ENCODE measurements around the gene CHRM1. TPM values are rescaled to one million over a fixed set of nuclear protein-coding genes. Genes with fewer than 3 reads are reported as not detected.

CHRM1 gene
- polyA plus RNA-seq, 3 donors from 2014 or later = not detected

DNA sequence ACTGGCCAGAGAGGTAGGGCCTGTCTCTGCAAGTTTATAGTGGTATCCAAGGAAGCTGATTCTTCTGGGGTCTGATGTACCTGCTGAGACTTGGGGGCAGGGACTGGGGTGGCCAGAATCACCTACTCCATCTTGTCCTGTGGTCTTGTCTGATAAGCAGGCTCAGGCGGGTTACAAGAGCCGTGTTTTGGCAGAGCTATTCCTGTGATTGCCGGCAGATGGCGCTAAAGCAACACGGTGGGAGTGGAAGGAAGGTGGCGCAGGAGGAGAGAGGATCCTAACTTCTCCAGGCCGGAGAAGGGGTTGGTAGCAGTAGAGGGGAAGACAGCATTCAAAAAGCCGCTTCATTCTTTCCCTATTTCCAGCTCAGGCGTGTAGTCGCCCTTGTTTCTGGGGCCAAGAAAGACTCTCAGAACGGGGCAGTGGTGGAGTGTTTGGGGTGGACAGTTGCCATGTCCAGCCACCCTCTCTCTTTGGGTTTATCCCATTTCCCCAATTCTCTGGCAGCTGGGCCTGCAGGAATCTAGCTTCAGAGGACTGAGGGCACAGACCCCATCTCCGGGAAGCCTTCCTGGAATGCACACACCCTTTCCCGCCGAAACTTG lies 15.1 kb downstream of the CHRM1 start:
- no peak overlapping the region for H3K27ac Mint-ChIP-seq
- H3K36me3 Mint-ChIP-seq = no peaks in the 10 kb centered on the region
- no peak overlapping the region for H3K4me3 Mint-ChIP-seq
- H3K27me3 Mint-ChIP-seq (ENCODE audit: low read depth in 3 of 3) = peaks cover 0 to 9% (median 6%) of the 10 kb centered on the region in 3 donors
- peaks cover 0 to 1% of the 10 kb centered on the region in 2 donors for H3K4me1 Mint-ChIP-seq
- DNase-seq = peak; percentile 62 to 70 (median 67)
- H3K9me3 Mint-ChIP-seq = no peaks in the 10 kb centered on the region

DNA sequence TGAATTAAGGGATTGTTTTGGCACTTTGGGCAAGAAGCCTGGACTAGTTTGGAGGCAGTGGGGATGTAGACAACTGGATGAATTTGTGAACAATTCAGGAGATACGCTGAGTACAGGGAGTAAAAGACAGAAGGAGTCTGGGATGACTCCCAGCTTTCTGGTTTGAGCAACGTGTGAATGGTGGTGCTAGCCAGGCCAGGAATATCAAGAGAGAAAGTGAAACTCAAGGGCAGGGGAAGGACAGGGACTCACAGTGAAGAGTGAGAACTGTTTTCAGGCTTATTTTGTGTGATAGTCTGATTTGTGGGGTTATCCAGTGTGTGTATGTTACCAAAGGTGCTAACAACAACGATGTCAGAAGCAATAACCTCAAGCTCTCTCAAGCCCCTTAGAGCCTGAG lies 15.9 kb downstream of the CHRM1 start:
- Mint-ChIP-seq H3K27ac (no peak overlapping the region), H3K27me3 (ENCODE audit: low read depth in 3 of 3) (peaks cover 2 to 13% (median 6%) of the 10 kb centered on the region in 3 donors), H3K4me3 (no peak overlapping the region), H3K36me3 (no peaks in the 10 kb centered on the region), H3K4me1 (peaks cover 0 to 1% of the 10 kb centered on the region in 2 donors), H3K9me3 (no peaks in the 10 kb centered on the region)
- no peak for DNase-seq

DNA sequence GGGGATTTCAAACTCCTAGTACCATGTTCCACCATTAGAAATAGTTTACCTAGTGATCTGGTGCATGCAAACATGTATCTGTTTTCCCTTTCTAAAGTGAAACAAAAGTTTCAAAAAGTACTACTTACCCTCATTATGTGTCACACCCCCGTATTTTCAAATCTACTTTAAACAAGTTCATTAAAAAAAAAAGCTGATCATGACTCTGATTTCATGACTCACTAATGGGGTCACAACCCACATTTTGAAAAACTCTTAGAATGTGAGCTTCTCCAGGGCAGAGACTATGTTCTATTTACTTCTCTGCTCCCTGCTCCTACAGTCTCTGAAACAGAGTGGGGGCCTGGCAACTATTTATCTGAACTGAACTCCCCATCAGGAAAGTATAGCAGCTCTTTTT lies 18.2 kb downstream of the CHRM1 start:
- DNase-seq = no peak
- H3K9me3 Mint-ChIP-seq = no peaks in the 10 kb centered on the region

DNA sequence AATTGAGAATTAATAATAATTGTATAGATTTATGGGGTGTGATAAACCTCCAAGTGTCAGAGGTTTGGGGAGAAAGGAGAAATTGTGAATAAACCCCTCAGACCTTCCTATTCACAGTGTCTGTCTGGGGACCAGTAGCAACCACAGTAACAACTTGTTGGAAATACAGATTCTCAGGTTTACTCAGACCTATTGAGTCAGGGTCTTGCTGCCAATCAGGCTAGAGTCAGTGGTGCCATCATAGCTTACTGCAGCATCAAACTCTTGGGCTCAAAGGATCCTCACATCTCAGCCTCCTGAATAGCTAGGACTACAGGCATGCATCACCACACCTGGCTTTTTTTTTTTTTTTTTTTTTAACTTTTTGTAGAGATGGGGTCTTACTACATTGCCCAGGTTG lies 23.1 kb downstream of the CHRM1 start:
- Mint-ChIP-seq H3K4me3 (no peak overlapping the region), H3K27me3 (ENCODE audit: low read depth in 3 of 3) (peaks cover 4 to 15% (median 9%) of the 10 kb centered on the region in 3 donors), H3K4me1 (no peaks in the 10 kb centered on the region), H3K9me3 (peaks cover 0 to 2% (median 0%) of the 10 kb centered on the region in 6 donors), H3K27ac (no peak overlapping the region), H3K36me3 (no peaks in the 10 kb centered on the region)
- no peak for DNase-seq

More for the DNA sequence above, 18.2 kb downstream of the CHRM1 start:
- no peak overlapping the region for H3K4me3 Mint-ChIP-seq
- peaks cover 0 to 1% of the 10 kb centered on the region in 2 donors for H3K4me1 Mint-ChIP-seq
- H3K27me3 Mint-ChIP-seq (ENCODE audit: low read depth in 3 of 3) = peaks cover 4 to 18% (median 6%) of the 10 kb centered on the region in 3 donors
- H3K27ac Mint-ChIP-seq = no peak overlapping the region
- H3K36me3 Mint-ChIP-seq = no peaks in the 10 kb centered on the region

DNA sequence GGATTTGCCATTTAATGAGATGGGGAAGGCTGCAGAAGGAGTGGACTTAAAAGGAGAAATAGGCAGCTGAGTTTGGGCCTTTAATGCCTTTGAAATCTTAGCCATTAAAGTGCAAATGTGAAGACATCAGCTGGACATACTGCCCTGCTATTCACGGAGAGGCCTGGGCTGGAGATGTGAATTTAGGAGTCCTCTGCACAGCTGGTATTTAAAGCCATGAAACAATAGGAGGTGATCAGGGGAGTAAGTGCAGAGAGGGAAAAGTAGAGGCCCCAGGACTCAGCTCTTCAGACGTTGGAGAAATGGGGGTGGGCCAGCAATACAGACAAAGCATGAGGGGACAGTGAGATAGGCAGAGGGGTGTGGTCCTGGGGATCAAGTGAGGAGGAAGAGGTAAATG lies 23.9 kb downstream of the CHRM1 start:
- Mint-ChIP-seq H3K27ac (no peak overlapping the region), H3K36me3 (no peaks in the 10 kb centered on the region), H3K9me3 (peaks cover 0 to 2% (median 0%) of the 10 kb centered on the region in 6 donors), H3K27me3 (ENCODE audit: low read depth in 3 of 3) (peaks cover 2 to 18% (median 9%) of the 10 kb centered on the region in 3 donors), H3K4me1 (no peaks in the 10 kb centered on the region), H3K4me3 (peak overlapping the region in 1 of 5 donors; percentile 21)
- DNase-seq = no peak

DNA sequence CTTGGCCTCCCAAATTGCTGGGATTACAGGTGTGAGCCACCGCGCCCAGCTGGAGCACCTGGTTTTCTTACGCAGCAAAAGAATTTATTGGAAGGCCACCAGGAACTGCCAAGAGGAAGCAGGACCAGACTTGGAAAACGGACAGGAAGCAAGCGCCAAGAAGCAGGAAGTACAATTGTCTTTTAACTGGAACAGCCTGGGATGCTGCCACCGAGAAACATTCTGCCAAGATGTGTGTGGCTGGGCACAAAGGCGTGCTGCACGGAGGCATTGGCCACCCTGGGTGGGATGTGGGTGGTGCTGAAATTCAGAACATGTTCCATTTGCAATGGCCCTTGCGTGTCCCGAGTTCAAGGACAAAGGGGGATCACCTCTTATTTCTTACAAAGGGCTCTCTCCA lies 25.1 kb downstream of the CHRM1 start:
- Mint-ChIP-seq H3K36me3 (no peaks in the 10 kb centered on the region), H3K4me3 (no peak overlapping the region), H3K9me3 (peaks cover 0 to 2% (median 0%) of the 10 kb centered on the region in 6 donors), H3K27ac (no peak overlapping the region), H3K4me1 (no peaks in the 10 kb centered on the region), H3K27me3 (ENCODE audit: low read depth in 3 of 3) (peaks cover 0 to 15% (median 9%) of the 10 kb centered on the region in 3 donors)
- DNase-seq = no peak

DNA sequence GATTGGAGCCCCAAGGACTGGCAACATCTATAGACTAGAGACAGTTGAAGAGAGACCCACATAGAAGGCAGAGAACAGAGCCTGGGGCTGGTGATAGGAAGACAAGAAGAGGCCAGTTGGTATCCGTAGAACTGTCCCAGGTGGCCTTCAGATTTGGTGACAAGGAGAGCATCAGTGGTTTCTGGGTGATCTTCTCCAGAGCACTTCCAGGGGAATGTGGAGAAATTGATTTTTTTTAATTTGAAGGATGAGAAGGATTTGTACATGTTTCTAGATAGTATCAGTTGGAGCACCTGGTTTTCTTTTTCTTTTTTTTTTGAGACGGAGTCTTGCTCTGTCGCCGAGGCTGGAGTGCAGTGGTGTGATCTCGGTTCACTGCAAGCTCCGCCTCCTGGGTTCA lies 25.7 kb downstream of the CHRM1 start:
- no peak for DNase-seq
- H3K4me1 Mint-ChIP-seq = no peaks in the 10 kb centered on the region
- peaks cover 0 to 13% (median 9%) of the 10 kb centered on the region in 3 donors for H3K27me3 Mint-ChIP-seq (ENCODE audit: low read depth in 3 of 3)
- H3K9me3 Mint-ChIP-seq = peaks cover 0 to 2% (median 0%) of the 10 kb centered on the region in 6 donors
- H3K4me3 Mint-ChIP-seq = no peak overlapping the region
- no peaks in the 10 kb centered on the region for H3K36me3 Mint-ChIP-seq
- no peak overlapping the region for H3K27ac Mint-ChIP-seq

DNA sequence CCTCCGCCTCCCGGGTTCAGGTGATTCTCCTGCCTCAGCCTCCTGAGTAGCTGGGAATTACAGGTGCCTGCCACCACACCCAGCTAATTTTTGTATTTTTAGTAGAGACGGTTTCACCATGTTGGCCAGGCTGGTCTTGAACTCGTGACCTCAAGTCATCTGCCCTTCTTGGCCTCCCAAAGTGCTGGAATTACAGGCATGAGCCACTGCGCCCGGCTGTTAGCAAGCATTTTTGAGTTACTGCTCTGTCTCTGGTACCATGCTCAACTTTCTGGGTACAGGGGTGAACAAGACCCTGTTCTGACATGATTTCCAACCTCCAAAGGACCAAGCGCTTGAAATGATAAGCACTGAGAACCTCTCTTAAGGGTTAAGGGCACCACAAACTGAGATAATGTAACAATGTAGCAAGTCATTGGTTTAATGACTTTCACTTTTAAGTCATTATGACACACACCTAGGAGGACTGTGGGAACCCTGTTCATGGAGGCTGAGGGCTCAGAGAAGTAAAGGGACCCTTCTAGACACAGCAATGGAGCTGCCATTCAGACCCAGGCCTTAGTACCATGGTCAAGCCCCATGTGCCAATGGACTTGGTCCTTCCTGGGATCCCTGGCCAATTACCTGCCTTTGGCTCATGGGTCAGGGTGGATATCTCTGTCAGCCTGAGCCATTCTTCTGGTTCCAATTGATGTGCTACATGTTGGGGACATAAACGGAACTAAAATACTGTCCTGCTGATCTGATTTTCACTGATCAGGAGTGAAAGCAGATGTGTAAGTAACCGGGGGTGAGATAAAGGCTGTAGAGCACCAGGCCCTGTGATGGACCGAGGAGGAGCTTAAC lies 28.9 kb downstream of the CHRM1 start:
- peak overlapping the region in 1 of 6 donors; percentile 11 for H3K27ac Mint-ChIP-seq
- H3K27me3 Mint-ChIP-seq (ENCODE audit: low read depth in 3 of 3) = peaks cover 0 to 5% (median 2%) of the 10 kb centered on the region in 3 donors
- H3K36me3 Mint-ChIP-seq = peaks cover 8 to 15% (median 9%) of the 10 kb centered on the region in 3 donors
- no peak overlapping the region for H3K4me3 Mint-ChIP-seq
- H3K4me1 Mint-ChIP-seq = no peaks in the 10 kb centered on the region
- H3K9me3 Mint-ChIP-seq = peaks cover 0 to 2% (median 0%) of the 10 kb centered on the region in 6 donors
- DNase-seq = no peak

DNA sequence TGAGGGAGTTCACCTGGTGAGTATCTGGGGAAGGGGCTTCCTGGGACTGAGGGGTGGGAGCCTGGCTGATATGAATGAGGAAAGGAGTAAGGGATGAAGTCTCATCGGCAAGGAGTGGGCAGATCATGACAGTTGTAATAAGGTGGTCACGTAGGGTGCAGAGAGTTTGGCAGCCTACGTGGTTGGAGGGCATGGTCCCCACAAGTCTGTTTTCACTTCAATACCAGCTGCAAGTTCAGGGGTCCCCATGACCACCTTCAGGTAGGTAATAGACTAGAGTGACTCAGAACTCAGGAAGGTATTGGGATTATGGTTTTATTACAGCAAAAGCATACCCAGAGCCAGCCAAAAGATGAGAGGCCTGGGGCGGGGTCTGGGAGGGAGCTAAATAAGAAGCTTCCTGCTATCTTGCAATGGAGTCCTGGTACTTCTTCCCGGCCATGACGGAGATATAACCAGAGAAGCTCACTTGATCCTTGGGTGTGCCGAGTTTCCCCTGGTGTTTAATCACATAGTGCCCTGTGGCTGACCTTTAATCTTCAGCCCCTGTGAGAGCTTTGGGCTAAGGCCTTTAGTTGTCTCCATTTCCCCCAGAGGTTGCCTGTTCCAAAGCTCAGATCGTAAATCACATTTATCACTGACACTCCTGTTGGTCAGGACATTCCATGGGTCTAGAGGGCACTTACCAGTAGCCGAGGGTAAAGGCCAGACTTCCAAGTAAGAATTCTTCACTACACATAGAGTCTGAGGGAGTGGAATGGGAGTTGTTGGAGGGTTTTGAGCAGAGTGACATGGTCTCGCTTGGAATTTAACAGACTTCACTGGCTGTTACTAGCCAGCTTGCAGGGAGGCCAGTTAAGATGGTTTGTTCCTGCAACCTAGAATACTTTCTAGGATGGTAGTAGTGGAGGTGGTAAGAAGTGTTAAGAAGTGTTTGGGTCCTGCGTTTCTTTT lies 31.4 kb downstream of the CHRM1 start:
- Mint-ChIP-seq H3K4me1 (peaks cover 2 to 10% of the 10 kb centered on the region in 2 donors), H3K27me3 (ENCODE audit: low read depth in 3 of 3) (peaks cover 0 to 4% (median 4%) of the 10 kb centered on the region in 3 donors), H3K36me3 (peaks cover 17 to 29% (median 20%) of the 10 kb centered on the region in 3 donors), H3K9me3 (peaks cover 0 to 2% (median 0%) of the 10 kb centered on the region in 6 donors), H3K27ac (peak overlapping the region in 5 of 6 donors; percentile 14 to 84 (median 57)), H3K4me3 (no peak overlapping the region)
- no peak for DNase-seq

DNA sequence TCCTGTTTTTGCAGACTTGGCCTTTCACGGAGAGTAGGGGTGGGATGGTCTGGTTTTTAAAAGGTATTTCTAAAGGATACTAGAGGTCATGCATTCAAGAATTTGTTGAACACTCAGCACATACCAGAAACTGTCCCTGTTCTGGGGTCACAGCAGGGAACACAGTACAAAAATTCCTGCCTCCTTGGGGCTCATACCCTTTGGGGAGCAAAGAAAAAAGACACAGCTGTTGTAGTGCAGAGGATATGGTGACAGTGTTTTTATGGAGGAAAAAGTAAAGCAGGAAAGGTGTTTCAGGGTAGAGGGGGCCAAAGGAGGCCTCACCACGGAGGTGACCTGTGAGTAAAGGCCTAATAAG lies 32.1 kb downstream of the CHRM1 start:
- Mint-ChIP-seq H3K27me3 (ENCODE audit: low read depth in 3 of 3) (peaks cover 0 to 4% (median 3%) of the 10 kb centered on the region in 3 donors), H3K27ac (peak overlapping the region in 5 of 6 donors; percentile 14 to 84 (median 57)), H3K4me1 (peaks cover 5 to 14% of the 10 kb centered on the region in 2 donors), H3K36me3 (peaks cover 20 to 33% (median 24%) of the 10 kb centered on the region in 3 donors), H3K4me3 (no peak overlapping the region), H3K9me3 (no peaks in the 10 kb centered on the region)
- DNase-seq = no peak

DNA sequence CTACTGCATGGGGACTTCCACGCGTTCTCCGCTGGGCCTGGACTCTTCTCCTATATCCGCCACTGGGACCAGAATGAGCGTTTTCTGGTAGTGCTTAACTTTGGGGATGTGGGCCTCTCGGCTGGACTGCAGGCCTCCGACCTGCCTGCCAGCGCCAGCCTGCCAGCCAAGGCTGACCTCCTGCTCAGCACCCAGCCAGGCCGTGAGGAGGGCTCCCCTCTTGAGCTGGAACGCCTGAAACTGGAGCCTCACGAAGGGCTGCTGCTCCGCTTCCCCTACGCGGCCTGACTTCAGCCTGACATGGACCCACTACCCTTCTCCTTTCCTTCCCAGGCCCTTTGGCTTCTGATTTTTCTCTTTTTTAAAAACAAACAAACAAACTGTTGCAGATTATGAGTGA lies 32.8 kb downstream of the CHRM1 start:
- H3K4me1 Mint-ChIP-seq = peaks cover 12 to 21% of the 10 kb centered on the region in 2 donors
- peaks cover 23 to 39% (median 30%) of the 10 kb centered on the region in 3 donors for H3K36me3 Mint-ChIP-seq
- H3K4me3 Mint-ChIP-seq = no peak overlapping the region
- H3K9me3 Mint-ChIP-seq = no peaks in the 10 kb centered on the region
- H3K27ac Mint-ChIP-seq = no peak overlapping the region
- H3K27me3 Mint-ChIP-seq (ENCODE audit: low read depth in 3 of 3) = peaks cover 0 to 3% (median 3%) of the 10 kb centered on the region in 3 donors
- DNase-seq = no peak

DNA sequence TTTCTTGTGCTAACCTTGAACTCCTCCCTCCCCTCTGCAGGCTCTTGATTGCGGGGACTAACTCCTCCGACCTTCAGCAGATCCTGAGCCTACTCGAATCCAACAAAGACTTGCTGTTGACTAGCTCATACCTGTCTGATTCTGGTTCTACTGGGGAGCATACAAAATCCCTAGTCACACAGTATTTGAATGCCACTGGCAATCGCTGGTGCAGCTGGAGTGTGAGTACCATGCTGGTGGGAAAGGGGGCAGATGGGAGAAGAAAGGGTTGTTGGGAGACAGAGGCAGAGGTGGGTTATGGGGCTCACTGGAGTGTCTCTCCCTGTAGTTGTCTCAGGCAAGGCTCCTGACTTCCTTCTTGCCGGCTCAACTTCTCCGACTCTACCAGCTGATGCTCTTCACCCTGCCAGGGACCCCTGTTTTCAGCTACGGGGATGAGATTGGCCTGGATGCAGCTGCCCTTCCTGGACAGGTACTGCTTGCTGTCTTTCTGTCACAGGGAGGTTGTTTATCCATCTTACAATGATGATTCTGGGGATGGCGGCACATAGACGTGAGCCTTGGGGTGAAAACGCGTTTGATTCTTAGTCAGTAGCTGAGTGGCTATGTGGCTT lies 35.9 kb downstream of the CHRM1 start:
- no peaks in the 10 kb centered on the region for H3K9me3 Mint-ChIP-seq
- H3K4me1 Mint-ChIP-seq = peaks cover 40 to 51% of the 10 kb centered on the region in 2 donors

DNA sequence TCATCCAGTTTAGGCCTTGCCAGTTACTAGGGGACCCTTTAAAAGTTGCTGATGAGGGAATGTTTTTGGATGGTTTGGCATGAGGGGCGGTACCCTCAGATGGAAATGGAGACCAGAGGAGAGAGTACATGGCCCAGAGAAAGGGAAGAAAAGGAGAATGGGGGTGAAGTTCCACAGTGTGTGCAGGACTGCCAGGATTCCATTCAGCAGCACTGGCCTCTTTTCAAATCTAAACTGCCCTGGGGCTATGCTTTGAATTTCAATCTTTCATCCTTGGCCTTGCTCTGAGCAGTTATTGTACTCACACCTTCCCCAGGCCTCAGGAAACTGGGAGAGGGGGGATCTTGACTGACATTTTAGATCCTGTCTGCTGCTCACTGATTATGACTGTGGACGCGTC lies 37.5 kb downstream of the CHRM1 start:
- Mint-ChIP-seq H3K4me1 (peaks cover 47 to 60% of the 10 kb centered on the region in 2 donors), H3K36me3 (peaks cover 25 to 43% (median 29%) of the 10 kb centered on the region in 3 donors), H3K27ac (peak overlapping the region; percentile 42 to 100 (median 99)), H3K27me3 (ENCODE audit: low read depth in 3 of 3) (peaks cover 7 to 9% (median 8%) of the 10 kb centered on the region in 3 donors), H3K9me3 (no peaks in the 10 kb centered on the region), H3K4me3 (peak overlapping the region in 4 of 5 donors; percentile 22 to 100 (median 70))
- DNase-seq = no peak

More for the DNA sequence above, 35.9 kb downstream of the CHRM1 start:
- peaks cover 7 to 8% (median 8%) of the 10 kb centered on the region in 3 donors for H3K27me3 Mint-ChIP-seq (ENCODE audit: low read depth in 3 of 3)
- peak overlapping the region in 1 of 6 donors; percentile 4 for H3K27ac Mint-ChIP-seq
- no peak for DNase-seq
- peaks cover 30 to 52% (median 36%) of the 10 kb centered on the region in 3 donors for H3K36me3 Mint-ChIP-seq
- no peak overlapping the region for H3K4me3 Mint-ChIP-seq

All from immature natural killer cell (primary cell).